Upper lobe of right lung (tissue), 1 donor: ENCODE measurements around the gene PPP5C. TPM values are rescaled to one million over a fixed set of nuclear protein-coding genes. Genes with fewer than 3 reads are reported as not detected.

ENCODE experiments used
- ATAC-seq: fragments of 200-7000 bp; cut with Tn5 transposase; one replicate; pipeline ENCODE4 v1.9.1; 2020; ENCODE audit warnings: mild to moderate bottlenecking, moderate library complexity
- DNase-seq: peaks from one replicate; pipeline ENCODE4 v3.0.0-alpha.2; 2020
- H3K27ac ChIP-seq: fragments of 200-600 bp; one replicate; pipeline ENCODE4 v1.8.0; 2022
- H3K27me3 ChIP-seq: fragments of 200-600 bp; one replicate; pipeline ENCODE4 v1.8.0; 2022; ENCODE audit warnings: mild to moderate bottlenecking
- H3K36me3 ChIP-seq: fragments of 200-600 bp; one replicate; pipeline ENCODE4 v1.8.0; 2022
- H3K4me1 ChIP-seq: fragments of 200-600 bp; one replicate; pipeline ENCODE4 v1.8.0; 2022
- H3K4me3 ChIP-seq: fragments of 200-600 bp; one replicate; pipeline ENCODE4 v1.8.0; 2022; ENCODE audit warnings: mild to moderate bottlenecking
- H3K9me3 ChIP-seq: fragments of 200-600 bp; one replicate; pipeline ENCODE4 v1.8.0; 2022
- intact Hi-C: fragments of 100-400 bp; cut with DNase I; formaldehyde crosslinking; loops from one replicate; pipeline ENCODE4 v1.11.0; 2022
- total RNA-seq: library from RNA; stranded (reverse); fragmentation: NEBNext Ultra II Directional; extraction: Animal tissue kit (Norgen Biotek cat#: 25700); gene quantifications from one replicate; pipeline ENCODE4 v1.2.1, GENCODE V29; 2021
- TF ChIP-seq, protein P1 (sequence below): fragments of 200-600 bp; IDR thresholded peaks from one replicate; pipeline ENCODE4 v1.8.0; 2022; ENCODE audit warnings: antibody characterized with exemption
- donor health status: DM: no; HTN: yes; CAD: no; lungs with severe emphysema.

Gene PPP5C
- total RNA-seq, 1 donor from 2014 or later: 50.0 TPM

DNA sequence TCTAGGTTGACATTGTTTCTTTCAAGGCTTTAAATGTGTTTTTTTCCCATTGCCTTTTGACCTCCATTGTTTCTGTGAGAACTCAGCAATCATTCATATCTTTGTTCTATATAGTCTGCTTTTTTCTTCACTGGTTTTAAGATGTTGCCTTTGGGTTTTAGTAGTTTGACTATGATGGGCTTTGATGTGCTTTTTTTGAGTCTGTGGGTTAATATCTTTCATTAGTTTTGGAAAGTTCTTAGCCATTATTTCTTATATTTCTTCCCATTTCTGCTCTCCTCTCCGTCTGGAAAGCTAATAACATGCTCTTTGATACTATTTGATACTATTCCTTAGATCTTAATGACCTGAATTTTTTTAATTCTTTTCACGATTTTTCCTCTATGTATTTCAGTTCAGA, 33.8 kb downstream of the PPP5C start:
- intact Hi-C loops: no loop called here
- no peak for DNase-seq
- Histone ChIP-seq H3K4me3 (no peak overlapping the region), H3K27ac (no peak overlapping the region), H3K36me3 (peaks cover 68% of the 10 kb centered on the region), H3K4me1 (no peaks in the 10 kb centered on the region), H3K9me3 (no peaks in the 10 kb centered on the region), H3K27me3 (no peaks in the 10 kb centered on the region)
- no peak for ATAC-seq
- TF ChIP-seq, protein P1, sequence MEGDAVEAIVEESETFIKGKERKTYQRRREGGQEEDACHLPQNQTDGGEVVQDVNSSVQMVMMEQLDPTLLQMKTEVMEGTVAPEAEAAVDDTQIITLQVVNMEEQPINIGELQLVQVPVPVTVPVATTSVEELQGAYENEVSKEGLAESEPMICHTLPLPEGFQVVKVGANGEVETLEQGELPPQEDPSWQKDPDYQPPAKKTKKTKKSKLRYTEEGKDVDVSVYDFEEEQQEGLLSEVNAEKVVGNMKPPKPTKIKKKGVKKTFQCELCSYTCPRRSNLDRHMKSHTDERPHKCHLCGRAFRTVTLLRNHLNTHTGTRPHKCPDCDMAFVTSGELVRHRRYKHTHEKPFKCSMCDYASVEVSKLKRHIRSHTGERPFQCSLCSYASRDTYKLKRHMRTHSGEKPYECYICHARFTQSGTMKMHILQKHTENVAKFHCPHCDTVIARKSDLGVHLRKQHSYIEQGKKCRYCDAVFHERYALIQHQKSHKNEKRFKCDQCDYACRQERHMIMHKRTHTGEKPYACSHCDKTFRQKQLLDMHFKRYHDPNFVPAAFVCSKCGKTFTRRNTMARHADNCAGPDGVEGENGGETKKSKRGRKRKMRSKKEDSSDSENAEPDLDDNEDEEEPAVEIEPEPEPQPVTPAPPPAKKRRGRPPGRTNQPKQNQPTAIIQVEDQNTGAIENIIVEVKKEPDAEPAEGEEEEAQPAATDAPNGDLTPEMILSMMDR: no peak

DNA sequence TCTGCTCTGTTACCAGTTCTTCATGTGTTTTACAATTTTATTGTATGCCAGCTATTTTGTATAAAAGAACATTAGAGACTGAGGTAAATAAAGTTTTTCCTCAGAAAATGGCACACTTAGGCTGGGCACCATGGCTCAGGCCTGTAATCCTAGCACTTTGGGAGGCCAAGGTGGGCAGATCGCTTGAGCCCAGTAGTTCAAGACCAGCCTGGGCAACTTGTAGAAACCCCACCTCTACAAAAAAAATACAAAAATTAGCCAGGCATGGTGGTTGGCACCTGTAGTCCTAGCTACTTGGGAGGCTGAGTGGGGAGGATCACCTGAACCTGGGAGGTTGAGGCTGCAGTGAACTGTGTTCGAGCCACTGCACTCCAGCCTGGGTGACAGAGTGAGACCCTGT, 34.5 kb downstream of the PPP5C start:
- Histone ChIP-seq H3K36me3 (peaks cover 61% of the 10 kb centered on the region), H3K4me3 (no peak overlapping the region), H3K27ac (no peak overlapping the region), H3K9me3 (no peaks in the 10 kb centered on the region), H3K27me3 (no peaks in the 10 kb centered on the region), H3K4me1 (no peaks in the 10 kb centered on the region)
- ATAC-seq: no peak
- TF ChIP-seq, protein P1: no peak
- peak; percentile 16 for DNase-seq
- intact Hi-C loops: no loop called here

DNA sequence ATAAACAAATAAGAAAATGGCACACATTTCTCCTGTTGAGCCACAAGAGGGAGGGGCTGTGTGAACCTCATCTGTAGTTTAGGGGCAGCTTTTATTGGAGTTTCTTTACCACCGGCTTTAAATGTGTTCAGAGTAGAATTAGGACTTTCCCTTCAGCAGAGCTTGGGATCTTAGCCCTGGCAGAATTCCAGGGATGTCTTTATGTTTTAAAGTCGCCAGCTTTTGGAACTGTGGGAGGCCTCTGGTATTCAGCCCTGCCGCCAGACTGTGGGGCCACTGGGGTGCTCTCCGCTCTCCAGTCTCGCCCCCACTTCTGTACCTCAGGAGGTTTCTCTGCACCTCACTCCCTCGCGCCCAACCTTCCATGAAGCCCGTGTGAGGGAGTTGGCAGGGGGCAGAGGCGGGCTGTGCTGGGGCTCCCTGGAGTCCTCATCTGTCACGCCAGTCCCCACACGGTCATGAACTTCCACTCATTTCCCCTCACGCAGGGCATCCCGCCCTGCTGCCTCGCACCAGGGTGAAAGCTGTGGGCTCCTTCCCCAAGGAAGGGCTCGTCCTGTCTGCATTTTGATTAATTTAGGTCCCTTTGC, 35.0 kb downstream of the PPP5C start:
- H3K27ac ChIP-seq: no peak overlapping the region
- no peak for ATAC-seq
- intact Hi-C loops: no loop called here
- no peak overlapping the region for H3K4me3 ChIP-seq
- no peaks in the 10 kb centered on the region for H3K4me1 ChIP-seq
- no peaks in the 10 kb centered on the region for H3K9me3 ChIP-seq
- TF ChIP-seq, protein P1: no peak
- H3K27me3 ChIP-seq: no peaks in the 10 kb centered on the region
- DNase-seq: peak; percentile 40
- peaks cover 59% of the 10 kb centered on the region for H3K36me3 ChIP-seq

DNA sequence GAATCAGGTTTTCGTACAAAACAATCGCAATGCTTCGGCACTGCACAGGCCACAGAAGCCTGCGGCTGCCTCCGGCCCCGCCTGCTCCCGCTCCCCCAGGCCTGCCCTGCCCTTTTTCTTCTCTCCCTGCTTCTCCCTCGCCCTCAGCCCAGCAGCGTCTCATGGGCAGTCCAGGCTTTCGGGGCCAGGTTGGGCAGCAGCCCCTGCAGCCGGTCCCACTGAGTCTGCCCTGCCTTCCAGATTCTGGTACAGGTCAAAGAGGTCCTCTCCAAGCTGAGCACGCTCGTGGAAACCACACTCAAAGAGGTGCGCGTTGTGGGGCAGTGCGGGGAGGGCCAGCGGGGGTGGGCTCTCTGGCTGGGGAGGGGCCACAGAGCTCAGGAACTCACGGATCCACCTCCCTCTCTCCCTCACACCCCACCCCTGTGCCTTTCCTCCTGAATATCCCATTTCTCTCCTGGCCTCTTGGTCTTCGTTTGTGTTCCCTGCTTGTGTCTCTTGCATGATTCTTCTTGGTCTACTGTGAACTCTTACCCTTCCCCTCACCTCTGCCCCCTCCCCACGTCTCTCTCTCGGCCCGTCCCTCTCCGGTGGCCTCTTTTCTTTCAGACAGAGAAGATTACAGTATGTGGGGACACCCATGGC, 36.4 kb downstream of the PPP5C start:
- Histone ChIP-seq H3K4me1 (no peaks in the 10 kb centered on the region), H3K27me3 (no peaks in the 10 kb centered on the region), H3K36me3 (peaks cover 59% of the 10 kb centered on the region), H3K27ac (no peak overlapping the region), H3K4me3 (no peak overlapping the region), H3K9me3 (no peaks in the 10 kb centered on the region)
- TF ChIP-seq, protein P1: no peak
- DNase-seq (peak; percentile 16), ATAC-seq (no peak)
- intact Hi-C loops: no loop called here

DNA sequence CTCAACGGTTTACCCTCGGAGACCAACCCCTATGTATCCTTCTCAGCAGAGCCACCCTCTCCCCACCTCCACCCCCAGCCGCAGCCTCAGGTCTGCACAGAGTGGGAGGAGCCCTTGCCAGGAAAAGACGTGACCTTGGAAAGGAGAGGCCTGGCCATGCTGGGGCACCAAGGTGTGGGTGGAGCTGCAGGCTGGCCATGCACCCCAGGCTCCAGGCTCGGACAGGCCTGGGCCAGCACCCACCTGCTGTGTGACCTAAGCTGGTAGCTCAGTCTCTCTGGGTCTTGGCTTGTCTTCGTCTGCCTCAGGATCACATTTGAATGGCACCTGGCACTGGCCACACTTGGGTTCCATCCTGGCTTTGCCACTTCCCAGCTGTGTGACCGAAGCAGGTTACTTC, 37.0 kb downstream of the PPP5C start:
- no peak for ATAC-seq
- Histone ChIP-seq H3K27ac (no peak overlapping the region), H3K27me3 (no peaks in the 10 kb centered on the region), H3K9me3 (no peaks in the 10 kb centered on the region), H3K36me3 (peaks cover 62% of the 10 kb centered on the region), H3K4me3 (no peak overlapping the region), H3K4me1 (no peaks in the 10 kb centered on the region)
- TF ChIP-seq, protein P1: no peak
- intact Hi-C loops: no loop called here
- peak; percentile 42 for DNase-seq
